Fibroblast of villous mesenchyme (primary cell): Measurements from ENCODE around the gene GRIK2. TPM values are rescaled to one million over a fixed set of nuclear protein-coding genes. Genes with fewer than 3 reads are reported as not detected.

Source experiments
- DNase-seq: peaks from one replicate; pipeline ENCODE4 v3.0.0-alpha.2; 2010; ENCODE audit warnings: low read depth
- H3K4me3 ChIP-seq: 2 replicates; pipeline ENCODE4 v1.5.1; 2011; ENCODE audit warnings: low read depth, mild to moderate bottlenecking, low read length
- CTCF ChIP-seq: IDR thresholded peaks from 2 replicates; pipeline ENCODE4 v1.5.1; 2012; ENCODE audit warnings: low read depth, mild to moderate bottlenecking, low read length; ENCODE audit not compliant: insufficient read depth
- total RNA-seq: library from RNA; depleted of rRNA; stranded (reverse); fragments of >200 nt; gene quantifications from 2 replicates; pipeline ENCODE4 v1.2.3, GENCODE V29; 2012

GRIK2 gene
- total RNA-seq, 1 donor = 15.1 TPM

- TF ChIP-seq CTCF = no peak
- H3K4me3 ChIP-seq = no peak overlapping the region
- DNase-seq = no peak
These were observed 438.9 kb downstream of the GRIK2 start for GRCh38 chr6:101832371-101832770.

- no peak for DNase-seq
- TF ChIP-seq CTCF = no peak
These were observed 446.6 kb downstream of the GRIK2 start for GRCh38 chr6:101840100-101840499.

GRCh38 chr6:101845172-101845571, 451.7 kb downstream of the GRIK2 start:
- H3K4me3 ChIP-seq = no peak overlapping the region

More at GRCh38 chr6:101840100-101840499, 446.6 kb downstream of the GRIK2 start:
- no peak overlapping the region for H3K4me3 ChIP-seq

GRCh38 chr6:101845621-101846020, 452.1 kb downstream of the GRIK2 start:
- no peak for TF ChIP-seq CTCF
- H3K4me3 ChIP-seq = no peak overlapping the region
- no peak for DNase-seq

More at GRCh38 chr6:101845172-101845571, 451.7 kb downstream of the GRIK2 start:
- no peak for TF ChIP-seq CTCF
- no peak for DNase-seq

GRCh38 chr6:101847690-101848089, 454.2 kb downstream of the GRIK2 start:
- DNase-seq = no peak
- no peak for TF ChIP-seq CTCF
- no peak overlapping the region for H3K4me3 ChIP-seq

- no peak overlapping the region for H3K4me3 ChIP-seq
- DNase-seq = no peak
- no peak for TF ChIP-seq CTCF
These were observed 458.4 kb downstream of the GRIK2 start for GRCh38 chr6:101851911-101852310.
